ENCODE measurements around the gene PDPK1. TPM values are rescaled to one million over a fixed set of nuclear protein-coding genes. Genes with fewer than 3 reads are reported as not detected.
A peak's percentile ranks its signal among the peaks of the same experiment; 100 is the strongest.

PDPK1 gene
- total and polyA plus RNA-seq, 10 donors: 6.2 to 74.5 (median 48.7) TPM

- Histone ChIP-seq H3K27ac (peak overlapping the region in 6 of 8 donors; percentile 22 to 83 (median 74)), H3K36me3 (peaks cover 0 to 55% (median 52%) of the 10 kb centered on the region in 6 donors), H3K9me3 (no peaks in the 10 kb centered on the region), H3K4me3 (no peak overlapping the region), H3K27me3 (replicated peaks in 1 of 7) (no peaks in the 10 kb centered on the region), H3K4me1 (peaks cover 9 to 31% (median 27%) of the 10 kb centered on the region in 6 donors)
- intact Hi-C loops (cut with DNase I; ENCODE audit: low total_unique reads): no loop called here
- no peak for TF ChIP-seq CTCF (IDR thresholded peaks at IDR 0.05 in 8 of 11, conservative IDR thresholded peaks at IDR 0.05 in 3 of 11)
- peak in 1 of 3 donors; percentile 10 for TF ChIP-seq POLR2AphosphoS5 (IDR thresholded peaks at IDR 0.05)
- 68 to 83% (median 82%) methylated on average over 14 to 23 of the region's 24 CpGs for WGBS, 5 donors
- DNase-seq: peak; percentile 63
These were observed 47.2 kb downstream of the PDPK1 start for GRCh38 chr16:2584729-2585650.

DNA sequence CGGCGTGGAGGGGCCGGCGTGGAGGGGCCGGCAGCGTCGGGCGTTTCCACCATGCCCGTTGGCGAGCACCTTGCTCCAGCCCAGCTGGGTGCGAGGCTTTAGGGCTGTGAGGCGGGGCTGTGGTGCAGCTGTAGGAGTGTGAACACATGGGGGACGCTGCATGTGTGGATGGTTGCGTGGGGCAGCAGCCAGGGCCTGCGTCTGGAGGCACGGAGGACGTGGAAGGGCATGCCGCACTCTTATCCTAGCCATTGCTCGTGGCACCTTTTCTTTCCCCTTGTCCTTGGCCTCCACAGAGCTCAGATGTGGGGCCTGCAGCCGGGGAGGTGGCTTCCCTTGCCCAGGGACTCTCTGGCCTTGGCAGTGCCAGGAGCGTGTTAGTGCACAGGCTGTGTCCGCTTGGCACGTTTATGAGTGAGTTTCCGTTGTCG, 47.8 kb downstream of the PDPK1 start:
- DNase-seq: peak; percentile 81
- H3K27me3 ChIP-seq (replicated peaks in 1 of 7): no peaks in the 10 kb centered on the region
- intact Hi-C loops (cut with DNase I; ENCODE audit: low total_unique reads): no loop called here
- peaks cover 9 to 31% (median 27%) of the 10 kb centered on the region in 6 donors for H3K4me1 ChIP-seq
- peaks cover 0 to 61% (median 59%) of the 10 kb centered on the region in 6 donors for H3K36me3 ChIP-seq
- TF ChIP-seq CTCF (IDR thresholded peaks at IDR 0.05 in 8 of 11, conservative IDR thresholded peaks at IDR 0.05 in 3 of 11) (no peak), POLR2AphosphoS5 (IDR thresholded peaks at IDR 0.05) (peak; percentile 67 to 79 (median 76)), POLR2A (IDR thresholded peaks at IDR 0.05) (no peak)
- no peaks in the 10 kb centered on the region for H3K9me3 ChIP-seq
- WGBS, 5 donors: 70 to 87% (median 79%) methylated on average over 18 to 25 of the region's 25 CpGs
- H3K4me3 ChIP-seq: no peak overlapping the region
- H3K27ac ChIP-seq: peak overlapping the region in 6 of 8 donors; percentile 22 to 83 (median 74)

DNA sequence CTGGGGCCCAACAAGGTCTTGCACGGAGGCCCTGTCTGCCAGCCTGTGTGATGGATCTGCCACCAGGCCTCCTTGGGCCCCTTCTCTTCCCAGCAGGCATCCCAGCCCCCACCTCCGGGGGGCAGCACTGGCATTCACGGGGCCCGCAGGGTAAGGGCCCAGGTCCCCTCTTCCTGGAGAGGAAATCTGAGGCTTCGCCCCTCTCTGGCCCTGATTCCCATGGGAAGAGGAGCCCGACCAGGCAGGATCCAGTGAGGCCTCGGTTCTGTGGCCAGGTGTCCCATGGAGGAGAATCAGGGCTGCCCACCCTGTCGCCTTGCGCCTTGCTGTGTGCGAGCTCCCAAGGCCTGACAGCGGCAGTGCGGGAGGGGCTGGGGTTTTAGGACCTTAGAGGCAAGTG, 48.4 kb downstream of the PDPK1 start:
- DNase-seq: peak; percentile 52
- H3K9me3 ChIP-seq: no peaks in the 10 kb centered on the region
- WGBS, 5 donors: 75 to 84% (median 81%) methylated on average over 8 to 12 of the region's 12 CpGs
- H3K27me3 ChIP-seq (replicated peaks in 1 of 7): no peaks in the 10 kb centered on the region
- H3K36me3 ChIP-seq: peaks cover 0 to 67% (median 63%) of the 10 kb centered on the region in 6 donors
- intact Hi-C loops (cut with DNase I; ENCODE audit: low total_unique reads): no loop called here
- peaks cover 9 to 31% (median 27%) of the 10 kb centered on the region in 6 donors for H3K4me1 ChIP-seq
- H3K4me3 ChIP-seq: no peak overlapping the region
- peak in 6 of 11 experiments; percentile 10 to 45 (median 22) for TF ChIP-seq CTCF (IDR thresholded peaks at IDR 0.05 in 8 of 11, conservative IDR thresholded peaks at IDR 0.05 in 3 of 11)
- TF ChIP-seq POLR2A (IDR thresholded peaks at IDR 0.05): no peak
- H3K27ac ChIP-seq: peak overlapping the region in 7 of 8 donors; percentile 23 to 83 (median 74)

GRCh38 chr16:2586901-2587480, 49.2 kb downstream of the PDPK1 start:
- Histone ChIP-seq H3K9me3 (no peaks in the 10 kb centered on the region), H3K27me3 (replicated peaks in 1 of 7) (no peaks in the 10 kb centered on the region), H3K27ac (peak overlapping the region in 4 of 8 donors; percentile 71 to 83 (median 74)), H3K36me3 (peaks cover 0 to 75% (median 63%) of the 10 kb centered on the region in 6 donors), H3K4me1 (peaks cover 9 to 34% (median 27%) of the 10 kb centered on the region in 6 donors), H3K4me3 (no peak overlapping the region)
- 90 to 97% (median 94%) methylated on average over 16 of the region's 16 CpGs for WGBS, 5 donors
- intact Hi-C loops (cut with DNase I; ENCODE audit: low total_unique reads): no loop called here
- DNase-seq: peak; percentile 53
- no peak for TF ChIP-seq POLR2A (IDR thresholded peaks at IDR 0.05)
- TF ChIP-seq POLR2AphosphoS5 (IDR thresholded peaks at IDR 0.05): peak in 1 of 3 donors; percentile 15

All from spleen (tissue), 11 donors.